Fibroblast of lung (primary cell): ENCODE data around the gene ERICH6B.

Experiments
- EZH2 ChIP-seq: IDR thresholded peaks from 2 replicates; pipeline ENCODE4 v1.5.1; 2012; ENCODE audit warnings: low read length, control low read depth, mild to moderate bottlenecking; ENCODE audit errors: missing control alignments
- TF ChIP-seq, protein P1 (sequence below), 2 donors: IDR thresholded peaks in 1 of 2; conservative IDR thresholded peaks in 1 of 2; 1 replicate in 1 of 2; 2 replicates in 1 of 2; pipeline ENCODE4 v1.5.1; 2011 to 2012; ENCODE audit warnings: low read length in 2 of 2, control low read depth in 1 of 2, inconsistent platforms in 1 of 2, low read depth in 1 of 2, mild to moderate bottlenecking in 1 of 2

DNA sequence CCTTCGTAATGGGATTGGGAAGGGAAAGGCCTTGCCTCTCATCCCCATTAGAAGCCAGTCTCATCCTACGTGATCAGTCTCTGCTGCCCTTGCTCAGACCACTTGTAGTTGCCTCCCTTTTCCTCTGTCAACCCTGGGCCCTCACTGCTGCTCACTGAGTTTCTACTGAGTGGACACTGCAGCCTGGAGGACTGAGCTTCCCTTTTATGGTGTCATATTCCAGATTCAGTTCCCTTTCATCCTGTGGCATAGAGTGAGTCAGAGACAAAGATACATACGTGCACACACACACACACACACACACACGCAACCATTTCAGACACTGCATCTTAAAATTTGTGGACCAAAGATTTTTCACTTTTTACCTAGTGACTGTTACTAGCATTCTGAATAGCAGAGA is 94.2 kb downstream of the ERICH6B start:
- TF ChIP-seq, protein P1, sequence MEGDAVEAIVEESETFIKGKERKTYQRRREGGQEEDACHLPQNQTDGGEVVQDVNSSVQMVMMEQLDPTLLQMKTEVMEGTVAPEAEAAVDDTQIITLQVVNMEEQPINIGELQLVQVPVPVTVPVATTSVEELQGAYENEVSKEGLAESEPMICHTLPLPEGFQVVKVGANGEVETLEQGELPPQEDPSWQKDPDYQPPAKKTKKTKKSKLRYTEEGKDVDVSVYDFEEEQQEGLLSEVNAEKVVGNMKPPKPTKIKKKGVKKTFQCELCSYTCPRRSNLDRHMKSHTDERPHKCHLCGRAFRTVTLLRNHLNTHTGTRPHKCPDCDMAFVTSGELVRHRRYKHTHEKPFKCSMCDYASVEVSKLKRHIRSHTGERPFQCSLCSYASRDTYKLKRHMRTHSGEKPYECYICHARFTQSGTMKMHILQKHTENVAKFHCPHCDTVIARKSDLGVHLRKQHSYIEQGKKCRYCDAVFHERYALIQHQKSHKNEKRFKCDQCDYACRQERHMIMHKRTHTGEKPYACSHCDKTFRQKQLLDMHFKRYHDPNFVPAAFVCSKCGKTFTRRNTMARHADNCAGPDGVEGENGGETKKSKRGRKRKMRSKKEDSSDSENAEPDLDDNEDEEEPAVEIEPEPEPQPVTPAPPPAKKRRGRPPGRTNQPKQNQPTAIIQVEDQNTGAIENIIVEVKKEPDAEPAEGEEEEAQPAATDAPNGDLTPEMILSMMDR (conservative IDR thresholded peaks at IDR 0.05 in 1 of 2, IDR thresholded peaks at IDR 0.05 in 1 of 2; ENCODE audit: low read depth in 1 of 2, low read length in 2 of 2), result no peak
- TF ChIP-seq EZH2, result no peak
